ENCODE results near the gene SEC61G. TPM values are rescaled to one million over a fixed set of nuclear protein-coding genes. Genes with fewer than 3 reads are reported as not detected.

The SEC61G gene
- total and polyA plus RNA-seq, 2 of the 4 experiments (the other 2 are of a cell fraction) = 387 to 685 TPM

GRCh38 chr7:54780490-54780889, 21.5 kb upstream of the SEC61G start:
- TF ChIP-seq FOS (IDR thresholded peaks at IDR 0.05; ENCODE audit: low read depth, low read length) (no peak), CEBPB (IDR thresholded peaks at IDR 0.05; ENCODE audit: low read depth, low read length) (no peak), CTCF (conservative IDR thresholded peaks at IDR 0.05; ENCODE audit: low read depth, low read length) (no peak), RCOR1 (IDR thresholded peaks at IDR 0.05; ENCODE audit: insufficient replicate concordance, low read length) (no peak), MAZ (IDR thresholded peaks at IDR 0.05; ENCODE audit: borderline replicate concordance, low read depth, low read length) (no peak), CHD1 (IDR thresholded peaks at IDR 0.05; ENCODE audit: low read depth, low read length) (no peak), USF2 (IDR thresholded peaks at IDR 0.05; ENCODE audit: low read depth, low read length) (no peak), NFE2L2 (IDR thresholded peaks at IDR 0.05; ENCODE audit: low read depth, low read length) (no peak), BHLHE40 (IDR thresholded peaks at IDR 0.05; ENCODE audit: low read depth, low read length) (no peak), ELK1 (IDR thresholded peaks at IDR 0.05; ENCODE audit: borderline replicate concordance, low read depth, low read length) (no peak), MAFK (IDR thresholded peaks at IDR 0.05; ENCODE audit: low read depth, low read length) (no peak), RFX5 (IDR thresholded peaks at IDR 0.05; ENCODE audit: low read depth, low read length) (no peak), SMC3 (IDR thresholded peaks at IDR 0.05; ENCODE audit: low read depth, low read length) (no peak), MXI1 (IDR thresholded peaks at IDR 0.05; ENCODE audit: borderline replicate concordance, low read depth, low read length) (no peak), RAD21 (IDR thresholded peaks at IDR 0.05; ENCODE audit: low read length) (no peak), POLR2A (IDR thresholded peaks at IDR 0.05; ENCODE audit: low read depth, low read length) (no peak)
- no peak for ATAC-seq (ENCODE audit: low read depth)
- H3K56ac ChIP-seq (ENCODE audit: extremely low read depth, insufficient read depth, low read length) = no peak overlapping the region
- no peak overlapping the region for H3K4me2 ChIP-seq (ENCODE audit: low read depth, low read length)
- no peak overlapping the region for H2BK120ac ChIP-seq (ENCODE audit: low read depth, low read length)
- no peak overlapping the region for H3K14ac ChIP-seq (replicated peaks; ENCODE audit: low read depth, low read length)
- H2AFZ ChIP-seq (replicated peaks; ENCODE audit: low read length, poor library complexity) = no peak overlapping the region
- no peak overlapping the region for H4K5ac ChIP-seq (ENCODE audit: low read depth, low read length)
- CTCF ChIA-PET = interaction anchor here (3.3 kb wide), 1 partner anchor 474 kb away, joined by 11 read pairs; no protein-coding TSS in a partner anchor
- no peak overlapping the region for H2AK9ac ChIP-seq (replicated peaks; ENCODE audit: low read depth, low read length, poor library complexity)
- no peak overlapping the region for H4K91ac ChIP-seq (ENCODE audit: insufficient read depth, low read depth, low read length)
- no peak overlapping the region for H3K4ac ChIP-seq (ENCODE audit: low read depth, low read length)
- H3K27me3 ChIP-seq (ENCODE audit: control insufficient read depth, insufficient read depth, low read length) = no peaks in the 10 kb centered on the region
- no peak overlapping the region for H2BK15ac ChIP-seq (ENCODE audit: low read depth, low read length)
- POLR2A ChIA-PET (ENCODE audit: unreplicated experiment) = no interaction called here
- no peaks in the 10 kb centered on the region for H3K9me3 ChIP-seq (ENCODE audit: control insufficient read depth, insufficient read depth, low read length)
- H3K4me1 ChIP-seq (ENCODE audit: control insufficient read depth, insufficient read depth, low read length) = no peaks in the 10 kb centered on the region
- H2AK5ac ChIP-seq (ENCODE audit: low read depth, low read length) = no peak overlapping the region
- dilution Hi-C loops (cut with HindIII; ENCODE audit: low sequenced_read_pairs, unreplicated experiment) (no loop called here), in situ Hi-C loops (cut with MboI; ENCODE audit: low sequenced_read_pairs) (loop anchor here (10.0 to 25.0 kb wide), 2 partner anchors 234 to 382 kb away; partner anchors contain the start of gene EGFR), intact Hi-C loops (cut with micrococcal nuclease) (no loop called here)
- DNase-seq = no peak
- no peak overlapping the region for H2BK5ac ChIP-seq (ENCODE audit: low read depth, low read length, poor library complexity, severe bottlenecking)
- no peak overlapping the region for H3K23ac ChIP-seq (ENCODE audit: low read depth, low read length)
- H2BK20ac ChIP-seq (ENCODE audit: low read depth, low read length) = no peak overlapping the region
- no peak overlapping the region for H4K8ac ChIP-seq (ENCODE audit: low read depth in 2 of 2, low read length in 2 of 2)
- H4K20me1 ChIP-seq (ENCODE audit: insufficient read depth, low read length) = no peaks in the 10 kb centered on the region
- no peak overlapping the region for H3K9ac ChIP-seq (ENCODE audit: low read depth, low read length)
- no peaks in the 10 kb centered on the region for H3K36me3 ChIP-seq (ENCODE audit: control insufficient read depth, insufficient read depth, low read length)
- no peaks in the 10 kb centered on the region for H3K79me1 ChIP-seq (ENCODE audit: low read depth in 1 of 2, low read length in 2 of 2)
- WGBS, 2 experiments (ENCODE audit: extremely low coverage in 2 of 2, insufficient read length in 1 of 2) = no CpG with 5 or more reads among the region's 5 CpGs
- no peak overlapping the region for H3K18ac ChIP-seq (ENCODE audit: low read depth, low read length)
- H3K4me3 ChIP-seq (ENCODE audit: insufficient read depth, low read depth, low read length) = no peak overlapping the region
- no peak overlapping the region for H3K27ac ChIP-seq (ENCODE audit: insufficient read depth, low read length)
- no TSS peak for BruUV-seq (replicated peaks)
- peaks cover 4% of the 10 kb centered on the region for H3K9me1 ChIP-seq (ENCODE audit: insufficient read depth, low read length)

Measured in IMR-90 (cell line).